NCI-H2227 (cell line): ENCODE results near the gene FER1L5.
"Not testable (repeated sequence)": the region's sequence is repeated elsewhere in the genome, so short reads cannot be mapped to it uniquely, and the experiment has no call there.

Source experiments
- DNase-seq: peaks from one replicate; lab custom pipeline; 2025; ENCODE audit not compliant: unreplicated experiment; lab: John Stamatoyannopoulos, UW

Gene FER1L5

GRCh38 chr2:96636551-96637171 lies 5.9 kb upstream of the FER1L5 start:
- DNase-seq = peak; percentile 5

DNA sequence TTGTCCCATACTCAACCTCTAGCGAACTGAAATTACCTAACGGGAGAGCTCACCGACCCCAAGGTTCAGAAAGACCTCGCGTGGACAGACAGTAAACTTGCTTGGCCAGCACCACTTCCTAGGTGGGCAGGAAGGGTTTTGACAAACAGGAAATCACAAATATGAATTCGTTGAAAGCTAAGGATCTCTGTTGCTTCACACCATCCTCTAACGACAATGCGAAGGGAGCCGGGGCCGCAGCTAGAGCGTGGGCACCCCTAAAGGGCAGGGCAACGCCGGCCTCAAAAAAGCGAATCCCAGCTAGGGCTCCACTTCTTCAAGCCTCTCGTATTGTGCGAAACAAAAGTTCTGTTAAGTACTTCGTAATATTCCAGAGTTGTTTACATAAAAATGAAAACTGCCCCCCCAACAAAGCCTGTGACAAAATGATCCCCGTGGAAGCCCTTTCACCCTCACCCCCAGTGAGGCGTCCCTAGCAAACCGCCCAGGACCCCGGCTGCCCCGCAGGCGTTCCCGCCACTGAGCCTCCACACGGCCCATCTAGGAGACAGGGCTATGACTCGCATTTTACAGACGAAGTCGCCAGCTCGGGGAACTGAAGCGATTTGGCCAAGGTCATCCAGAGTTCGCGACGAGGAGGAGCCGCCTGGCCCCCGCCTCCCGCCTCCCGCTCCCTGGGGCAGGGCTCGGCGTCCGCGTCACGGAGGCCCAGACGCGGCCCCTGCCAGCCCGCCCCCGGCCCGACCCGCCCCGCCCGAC lies 5.0 kb upstream of the FER1L5 start:
- peak; percentile 82 for DNase-seq

DNA sequence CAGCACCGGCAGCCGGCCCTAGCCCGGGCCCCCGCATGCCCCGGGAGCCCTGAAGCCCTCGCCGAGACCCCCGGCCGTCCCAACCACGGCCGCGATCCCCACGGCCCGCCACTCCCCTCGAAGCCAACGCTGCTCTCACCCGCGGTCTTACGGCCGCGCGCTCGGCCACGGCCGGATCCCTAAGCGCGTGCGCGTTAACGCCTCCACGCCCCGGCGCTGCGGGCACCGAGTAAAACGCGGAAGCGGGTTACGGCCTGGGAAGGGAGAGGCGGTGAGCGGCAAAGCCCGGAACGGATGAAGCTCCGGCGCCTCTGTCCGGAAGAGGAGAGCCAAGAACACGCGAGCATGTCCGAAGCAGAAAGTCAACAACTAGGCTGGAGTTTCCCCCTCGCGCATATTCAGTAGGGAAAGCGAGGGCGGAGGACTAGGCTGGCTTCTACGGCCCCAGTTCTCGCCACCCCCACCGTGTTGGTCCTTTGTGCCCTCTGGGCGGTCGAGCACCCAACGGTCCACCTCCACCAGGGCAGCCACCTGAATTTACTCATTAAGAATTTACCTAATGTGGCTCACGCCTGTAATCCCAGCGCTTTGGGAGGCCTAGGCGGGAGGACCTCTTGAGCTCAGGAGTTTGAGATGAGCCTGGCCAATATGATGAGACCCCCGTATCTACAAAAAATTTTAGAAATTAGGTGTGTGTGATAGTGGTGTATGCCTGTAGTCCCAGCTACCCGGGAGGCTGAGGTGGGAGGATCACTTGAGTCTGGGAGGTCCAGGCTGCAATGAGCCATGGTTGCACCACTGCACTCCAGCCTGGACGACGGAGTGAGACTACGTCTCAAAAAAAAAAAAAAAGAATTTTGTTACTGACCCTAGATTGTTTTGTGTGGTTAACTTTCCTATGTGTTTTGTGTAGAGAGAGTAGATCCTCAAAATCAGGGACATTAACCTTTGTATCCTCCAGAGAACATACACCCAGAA lies 4.1 kb upstream of the FER1L5 start, which contains the start of gene KANSL3:
Gene KANSL3 (minus strand): TSS at position 169 of the 978 bp plus-strand sequence. CDS start 1,177 bp downstream, outside the sequence.
- DNase-seq = peak; percentile 96

GRCh38 chr2:96647681-96648080 lies 5.1 kb downstream of the FER1L5 start:
- DNase-seq = no peak

DNA sequence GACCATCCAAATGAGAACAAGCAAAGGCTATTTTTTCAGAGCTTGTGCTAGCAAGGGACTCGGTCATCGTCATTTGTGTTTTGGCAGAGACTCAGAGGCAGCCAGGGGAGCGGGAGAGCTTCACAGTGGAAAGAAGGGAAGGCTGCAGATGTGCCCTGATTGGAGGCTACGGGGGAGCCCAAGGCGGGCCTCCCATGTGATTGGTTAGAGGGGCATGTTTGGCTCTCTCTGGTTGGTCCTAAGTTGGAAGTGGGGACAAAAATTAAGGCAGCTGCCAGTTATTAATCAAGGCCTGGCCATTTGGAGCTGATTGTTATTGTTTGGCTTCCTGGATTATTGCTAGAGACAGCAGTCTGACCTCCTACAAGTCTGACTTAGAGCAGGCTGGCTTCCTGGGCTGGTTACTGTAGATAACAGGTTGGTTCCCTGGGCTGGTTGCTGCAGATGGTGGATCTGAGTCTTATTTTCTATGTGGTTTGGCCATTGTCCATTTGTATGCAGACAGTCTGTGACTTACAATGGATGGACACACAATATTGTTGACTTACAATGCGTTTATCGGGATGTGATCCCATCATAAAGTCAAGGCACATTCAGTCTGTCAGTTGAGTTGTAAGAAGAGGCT lies 5.9 kb downstream of the FER1L5 start:
- DNase-seq = no peak

DNA sequence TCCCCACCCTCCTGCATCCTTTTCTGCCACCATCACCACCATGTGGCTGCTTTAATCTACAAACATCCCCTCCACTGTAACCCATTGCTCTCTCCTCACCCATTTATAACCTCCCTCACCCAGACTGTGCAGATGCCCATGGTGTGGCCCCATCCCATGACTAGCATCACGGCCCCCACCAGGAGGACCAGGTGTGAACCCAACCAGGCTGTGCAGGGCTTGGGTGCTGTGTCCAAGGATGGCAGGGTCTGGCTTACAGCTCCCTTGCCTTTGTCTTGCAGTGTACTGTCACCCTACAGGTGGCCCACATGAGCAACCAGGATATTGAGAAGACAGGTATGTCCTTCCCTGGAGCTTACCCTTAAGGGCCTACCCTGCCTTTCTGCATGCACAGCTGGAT lies 6.8 kb downstream of the FER1L5 start:
- DNase-seq = no peak

DNA sequence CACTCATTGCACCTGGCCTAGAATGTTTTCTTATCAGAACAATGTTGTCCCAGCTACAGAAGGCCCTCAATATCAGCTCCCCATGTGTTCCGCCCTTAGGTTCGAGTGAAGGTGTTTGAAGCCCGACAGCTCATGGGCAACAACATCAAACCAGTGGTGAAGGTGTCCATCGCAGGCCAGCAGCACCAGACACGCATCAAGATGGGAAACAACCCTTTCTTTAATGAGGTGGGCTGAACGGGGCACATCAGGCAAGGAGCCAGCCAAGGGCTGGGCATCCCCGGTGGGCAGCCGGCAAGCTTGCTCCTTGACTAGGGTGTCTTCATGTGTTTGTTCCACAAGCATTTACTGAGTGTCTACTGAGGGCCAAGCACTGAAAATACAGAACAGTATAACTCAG lies 9.2 kb downstream of the FER1L5 start:
- no peak for DNase-seq

DNA sequence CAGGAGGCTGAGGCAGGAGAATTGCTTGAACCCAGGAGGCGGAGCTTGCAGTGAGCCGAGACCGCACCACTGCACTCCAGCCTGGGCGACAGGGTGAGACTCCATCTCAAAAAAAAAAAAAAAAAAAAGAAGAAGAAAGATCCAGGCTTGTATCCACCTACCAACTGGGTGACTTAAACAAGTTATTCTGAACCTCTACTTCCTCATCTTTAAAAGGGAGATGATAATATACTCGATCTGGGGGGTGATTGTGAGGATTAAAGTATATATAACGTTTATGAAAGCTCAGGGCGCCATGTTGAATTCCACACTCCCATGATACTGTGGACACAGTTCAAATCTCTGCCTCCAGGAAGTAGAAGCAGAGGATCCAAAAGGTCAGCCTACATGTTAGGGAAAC lies 12.2 kb downstream of the FER1L5 start:
- not testable (repeated sequence) for DNase-seq

DNA sequence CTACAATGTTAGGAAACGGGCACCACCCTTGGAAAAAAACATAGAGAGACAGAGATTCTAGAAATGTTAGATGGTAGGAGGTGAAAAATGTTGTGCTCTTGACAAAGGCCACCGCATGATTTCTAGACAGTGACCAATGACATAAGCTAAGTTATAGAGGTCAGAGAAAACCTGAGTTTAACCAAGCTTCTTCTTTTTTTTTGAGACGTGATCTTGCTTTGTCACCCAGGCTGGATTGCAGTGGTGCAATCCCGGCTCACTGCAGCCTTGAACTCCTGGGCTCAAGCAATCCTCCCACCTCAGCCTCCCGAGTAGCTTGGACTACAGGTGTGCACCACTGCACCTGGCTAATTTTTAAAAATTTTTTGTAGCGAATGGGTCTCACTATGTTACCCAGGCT lies 13.0 kb downstream of the FER1L5 start:
- DNase-seq = no peak

DNA sequence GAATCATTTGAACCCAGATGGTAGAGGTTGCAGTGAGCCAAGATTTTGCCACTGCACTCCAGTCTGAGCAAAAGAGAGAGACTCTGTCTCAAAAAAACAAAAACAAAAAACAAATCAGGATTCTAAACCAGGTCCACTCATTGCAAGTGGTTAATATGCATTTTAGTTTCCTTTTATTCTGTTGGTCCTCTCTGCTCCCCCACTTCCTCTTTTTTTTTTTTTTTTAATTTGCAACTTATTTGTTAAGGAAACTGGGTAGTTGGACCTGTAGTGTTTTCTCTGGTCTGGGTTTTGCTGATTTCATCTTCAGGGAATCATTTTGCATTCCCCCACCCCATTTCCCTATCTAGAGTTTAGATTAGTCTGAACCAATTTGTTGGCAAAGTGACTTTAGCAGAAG lies 14.0 kb downstream of the FER1L5 start:
- no peak for DNase-seq

DNA sequence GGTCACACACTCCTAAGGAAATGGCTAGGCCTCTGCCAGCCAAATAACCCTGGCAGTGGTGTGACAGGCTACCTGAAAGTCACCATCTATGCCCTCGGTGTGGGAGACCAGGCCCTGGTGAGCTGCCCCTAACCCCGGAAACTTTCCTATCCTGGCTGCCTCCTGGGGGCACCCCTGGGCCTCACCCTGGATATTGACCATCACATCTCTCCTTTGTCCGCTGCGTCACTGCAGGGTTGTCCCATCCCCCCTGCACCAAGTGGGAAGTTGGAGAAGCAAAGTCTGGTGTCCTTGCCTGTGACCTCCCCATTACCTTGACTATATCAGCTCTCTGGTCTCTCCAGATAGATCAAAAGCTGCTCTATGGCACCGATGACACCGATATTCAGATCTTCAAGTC lies 18.8 kb downstream of the FER1L5 start:
- no peak for DNase-seq

- DNase-seq = no peak
These were observed 19.8 kb downstream of the FER1L5 start for GRCh38 chr2:96662360-96662759.

- DNase-seq = no peak
These were observed 20.6 kb downstream of the FER1L5 start for GRCh38 chr2:96663177-96663576.

- DNase-seq = no peak
These were observed 21.3 kb downstream of the FER1L5 start for GRCh38 chr2:96663829-96664228.

GRCh38 chr2:96664366-96664925 lies 21.9 kb downstream of the FER1L5 start:
- DNase-seq = no peak

- no peak for DNase-seq
These were observed 22.6 kb downstream of the FER1L5 start for GRCh38 chr2:96665083-96665569.

DNA sequence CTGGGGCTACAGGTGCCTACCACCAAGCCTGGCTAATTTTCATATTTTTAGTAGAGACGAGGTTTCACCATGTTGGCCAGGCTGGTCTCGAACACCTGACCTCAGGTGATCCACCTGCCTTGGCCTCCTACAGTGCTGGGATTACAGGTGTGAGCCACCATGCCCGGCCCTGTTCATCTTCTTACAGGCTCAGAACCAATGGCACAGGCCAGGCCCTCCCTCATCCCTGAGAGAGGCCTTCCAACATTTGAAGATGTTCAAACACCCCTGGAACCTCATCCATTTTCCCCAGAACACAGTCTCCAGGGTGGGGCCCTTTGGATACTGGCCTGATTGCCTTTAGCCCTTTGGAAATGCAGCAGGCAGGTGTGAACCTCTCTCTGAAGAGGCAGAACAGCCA lies 23.2 kb downstream of the FER1L5 start:
- DNase-seq = not testable (repeated sequence)

- DNase-seq = no peak
These were observed 26.2 kb downstream of the FER1L5 start for GRCh38 chr2:96668771-96669170.

GRCh38 chr2:96669539-96670215 lies 27.1 kb downstream of the FER1L5 start:
- DNase-seq = no peak

DNA sequence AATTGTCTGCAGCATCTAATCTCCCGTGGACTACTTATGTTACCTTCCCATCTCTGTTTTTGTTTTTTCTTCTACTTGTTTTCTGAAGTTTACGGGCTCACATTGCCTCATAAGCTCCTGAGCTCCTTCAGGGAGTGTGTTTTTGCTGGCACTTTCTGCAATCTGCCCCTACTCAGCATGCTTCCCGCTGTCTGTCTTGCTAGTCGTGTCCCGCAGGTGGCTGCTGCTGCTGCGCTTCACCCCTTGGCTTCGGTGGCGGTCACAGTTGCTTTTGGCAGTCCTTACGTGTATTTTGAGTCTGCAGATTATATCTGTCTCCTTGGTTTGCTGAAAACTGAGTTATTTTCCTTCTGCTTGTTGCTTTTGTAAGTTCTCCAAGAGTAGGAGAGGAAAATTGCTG lies 37.3 kb downstream of the FER1L5 start:
- peak; percentile 18 for DNase-seq
